ENCODE results near the gene MYH14. TPM values are rescaled to one million over a fixed set of nuclear protein-coding genes. Genes with fewer than 3 reads are reported as not detected.

Gene MYH14
- polyA plus RNA-seq, 1 donor (not counting 4 experiments of a cell fraction or from before 2014, with no cell fraction given) = 0.20 TPM

DNA sequence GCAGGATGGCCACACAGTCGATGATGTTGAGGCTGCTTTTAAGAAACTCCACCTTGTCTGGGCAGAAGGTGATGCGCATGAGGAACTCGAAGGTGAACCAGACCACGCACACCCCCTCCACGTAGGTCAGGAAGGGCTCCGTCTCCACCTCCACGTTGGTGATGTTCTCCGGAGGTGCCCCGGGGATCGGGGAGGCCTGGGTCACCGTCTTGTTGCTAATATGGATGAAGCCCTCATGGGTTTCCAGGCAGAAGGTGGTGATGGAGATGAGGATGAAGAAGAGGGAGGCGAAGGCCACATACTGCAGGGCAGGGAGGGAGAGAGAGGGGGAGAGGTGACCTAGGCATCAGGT is 120.3 kb downstream of the MYH14 start:
- H3K9me1 ChIP-seq (ENCODE audit: control insufficient read depth, extremely low read depth, insufficient read depth, low read length) = no peaks in the 10 kb centered on the region
- TF ChIP-seq, protein P1, sequence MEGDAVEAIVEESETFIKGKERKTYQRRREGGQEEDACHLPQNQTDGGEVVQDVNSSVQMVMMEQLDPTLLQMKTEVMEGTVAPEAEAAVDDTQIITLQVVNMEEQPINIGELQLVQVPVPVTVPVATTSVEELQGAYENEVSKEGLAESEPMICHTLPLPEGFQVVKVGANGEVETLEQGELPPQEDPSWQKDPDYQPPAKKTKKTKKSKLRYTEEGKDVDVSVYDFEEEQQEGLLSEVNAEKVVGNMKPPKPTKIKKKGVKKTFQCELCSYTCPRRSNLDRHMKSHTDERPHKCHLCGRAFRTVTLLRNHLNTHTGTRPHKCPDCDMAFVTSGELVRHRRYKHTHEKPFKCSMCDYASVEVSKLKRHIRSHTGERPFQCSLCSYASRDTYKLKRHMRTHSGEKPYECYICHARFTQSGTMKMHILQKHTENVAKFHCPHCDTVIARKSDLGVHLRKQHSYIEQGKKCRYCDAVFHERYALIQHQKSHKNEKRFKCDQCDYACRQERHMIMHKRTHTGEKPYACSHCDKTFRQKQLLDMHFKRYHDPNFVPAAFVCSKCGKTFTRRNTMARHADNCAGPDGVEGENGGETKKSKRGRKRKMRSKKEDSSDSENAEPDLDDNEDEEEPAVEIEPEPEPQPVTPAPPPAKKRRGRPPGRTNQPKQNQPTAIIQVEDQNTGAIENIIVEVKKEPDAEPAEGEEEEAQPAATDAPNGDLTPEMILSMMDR (optimal IDR thresholded peaks at IDR 0.05 in 1 of 3, IDR thresholded peaks at IDR 0.05 in 1 of 3, conservative IDR thresholded peaks at IDR 0.05 in 1 of 3; ENCODE audit: extremely low read depth in 1 of 3, insufficient read depth in 2 of 3, low read length in 3 of 3) = no peak
- TF ChIP-seq EZH2 (IDR thresholded peaks at IDR 0.05; ENCODE audit: low read length) = no peak
- DNase-seq (ENCODE audit: low read depth, low spot score) (no peak), FAIRE-seq (no peak)
- H3K9me3 ChIP-seq (ENCODE audit: control insufficient read depth, low read depth, low read length) = no peaks in the 10 kb centered on the region
- dilution Hi-C loops (cut with MboI; ENCODE audit: extremely low pct_ligation_motif_present, low sequenced_read_pairs) = no loop called here
- H3K4me1 ChIP-seq (ENCODE audit: control insufficient read depth, extremely low read depth, insufficient read depth, low read length) = no peaks in the 10 kb centered on the region
- no peak overlapping the region for H3K4me2 ChIP-seq (ENCODE audit: control insufficient read depth, extremely low read depth, insufficient read depth, low read depth, low read length)
- no peaks in the 10 kb centered on the region for H4K20me1 ChIP-seq (ENCODE audit: control insufficient read depth, extremely low read depth, insufficient read depth, low read length)
- H3K79me2 ChIP-seq (ENCODE audit: control insufficient read depth, insufficient read depth, low read length) = no peaks in the 10 kb centered on the region
- no peak overlapping the region for H3K9ac ChIP-seq (ENCODE audit: control insufficient read depth, extremely low read depth, insufficient read depth, low read length)
- no peak overlapping the region for H3K4me3 ChIP-seq (ENCODE audit: control insufficient read depth in 2 of 3, extremely low read depth in 1 of 3, insufficient read depth in 2 of 3, low read depth in 1 of 3, low read length in 3 of 3)
- no peaks in the 10 kb centered on the region for H3K36me3 ChIP-seq (ENCODE audit: control insufficient read depth in 2 of 2, extremely low read depth in 1 of 2, insufficient read depth in 2 of 2, low read length in 2 of 2)
- no peak overlapping the region for H2AFZ ChIP-seq (ENCODE audit: control insufficient read depth, low read length)
- H3K27ac ChIP-seq (ENCODE audit: control insufficient read depth, insufficient read depth, low read length) = no peak overlapping the region
- peaks cover 29% of the 10 kb centered on the region for H3K27me3 ChIP-seq (ENCODE audit: control insufficient read depth, extremely low read depth, insufficient read depth, low read length)

DNA sequence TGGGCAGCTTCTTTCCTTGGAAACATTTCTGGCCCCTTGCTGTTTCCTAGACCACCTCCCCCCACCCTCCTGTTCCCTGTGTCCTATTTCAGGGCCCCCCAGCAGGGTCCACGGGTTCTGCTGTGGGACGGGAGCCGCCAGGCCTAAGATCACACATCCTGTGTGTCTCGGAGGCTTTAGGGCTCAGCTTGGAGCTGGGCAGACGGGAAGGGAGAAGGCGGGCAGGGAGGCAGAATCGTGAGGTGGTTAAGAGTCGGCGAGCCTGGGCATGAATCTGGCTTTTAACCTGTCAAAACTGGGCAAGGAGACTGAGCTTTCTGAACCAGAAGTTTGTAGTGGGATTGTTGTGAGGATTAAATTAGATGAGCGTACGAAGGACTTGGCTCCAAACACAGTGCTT is 120.9 kb downstream of the MYH14 start:
- no peak overlapping the region for H2AFZ ChIP-seq (ENCODE audit: control insufficient read depth, low read length)
- dilution Hi-C loops (cut with MboI; ENCODE audit: extremely low pct_ligation_motif_present, low sequenced_read_pairs) = no loop called here
- H3K79me2 ChIP-seq (ENCODE audit: control insufficient read depth, insufficient read depth, low read length) = no peaks in the 10 kb centered on the region
- no peaks in the 10 kb centered on the region for H3K9me1 ChIP-seq (ENCODE audit: control insufficient read depth, extremely low read depth, insufficient read depth, low read length)
- H3K27ac ChIP-seq (ENCODE audit: control insufficient read depth, insufficient read depth, low read length) = no peak overlapping the region
- FAIRE-seq (no peak), DNase-seq (ENCODE audit: low read depth, low spot score) (no peak)
- peaks cover 32% of the 10 kb centered on the region for H3K27me3 ChIP-seq (ENCODE audit: control insufficient read depth, extremely low read depth, insufficient read depth, low read length)
- no peak overlapping the region for H3K4me2 ChIP-seq (ENCODE audit: control insufficient read depth, extremely low read depth, insufficient read depth, low read depth, low read length)
- TF ChIP-seq, protein P1 (optimal IDR thresholded peaks at IDR 0.05 in 1 of 3, IDR thresholded peaks at IDR 0.05 in 1 of 3, conservative IDR thresholded peaks at IDR 0.05 in 1 of 3; ENCODE audit: extremely low read depth in 1 of 3, insufficient read depth in 2 of 3, low read length in 3 of 3) = no peak
- TF ChIP-seq EZH2 (IDR thresholded peaks at IDR 0.05; ENCODE audit: low read length) = no peak
- H3K36me3 ChIP-seq (ENCODE audit: control insufficient read depth in 2 of 2, extremely low read depth in 1 of 2, insufficient read depth in 2 of 2, low read length in 2 of 2) = no peaks in the 10 kb centered on the region
- no peak overlapping the region for H3K4me3 ChIP-seq (ENCODE audit: control insufficient read depth in 2 of 3, extremely low read depth in 1 of 3, insufficient read depth in 2 of 3, low read depth in 1 of 3, low read length in 3 of 3)
- no peaks in the 10 kb centered on the region for H4K20me1 ChIP-seq (ENCODE audit: control insufficient read depth, extremely low read depth, insufficient read depth, low read length)
- H3K9me3 ChIP-seq (ENCODE audit: control insufficient read depth, low read depth, low read length) = peaks cover 1% of the 10 kb centered on the region
- H3K9ac ChIP-seq (ENCODE audit: control insufficient read depth, extremely low read depth, insufficient read depth, low read length) = no peak overlapping the region
- H3K4me1 ChIP-seq (ENCODE audit: control insufficient read depth, extremely low read depth, insufficient read depth, low read length) = no peaks in the 10 kb centered on the region
